ENCODE data around the gene CHAF1A.

Gene CHAF1A

GRCh38 chr19:4406626-4407025 is 4.2 kb downstream of the CHAF1A start:
- no peak for DNase-seq

- DNase-seq = no peak
Observed at GRCh38 chr19:4409123-4409933, 6.9 kb downstream of the CHAF1A start.

GRCh38 chr19:4413588-4413987 is 11.1 kb downstream of the CHAF1A start:
- no peak for DNase-seq

GRCh38 chr19:4414144-4414799 is 11.8 kb downstream of the CHAF1A start:
- DNase-seq = no peak

- DNase-seq = no peak
Observed at GRCh38 chr19:4414800-4415321, 12.4 kb downstream of the CHAF1A start.

- no peak for DNase-seq
Observed at GRCh38 chr19:4415352-4415751, 12.9 kb downstream of the CHAF1A start.

GRCh38 chr19:4416268-4416667 is 13.8 kb downstream of the CHAF1A start:
- no peak for DNase-seq

- no peak for DNase-seq
Observed at GRCh38 chr19:4423416-4424126, 21.1 kb downstream of the CHAF1A start.

- no peak for DNase-seq
Observed at GRCh38 chr19:4425537-4425936, 23.1 kb downstream of the CHAF1A start.

GRCh38 chr19:4428326-4428975 is 26.0 kb downstream of the CHAF1A start:
- no peak for DNase-seq

GRCh38 chr19:4429256-4429655 is 26.8 kb downstream of the CHAF1A start:
- DNase-seq = no peak

GRCh38 chr19:4429771-4430171 is 27.3 kb downstream of the CHAF1A start:
- no peak for DNase-seq

GRCh38 chr19:4430760-4431159 is 28.3 kb downstream of the CHAF1A start:
- no peak for DNase-seq

GRCh38 chr19:4431296-4431695 is 28.9 kb downstream of the CHAF1A start:
- DNase-seq = no peak

- DNase-seq = no peak
Observed at GRCh38 chr19:4431808-4432674, 29.6 kb downstream of the CHAF1A start.

GRCh38 chr19:4432918-4433506 is 30.6 kb downstream of the CHAF1A start:
- DNase-seq = no peak

- no peak for DNase-seq
Observed at GRCh38 chr19:4434391-4434790, 32.0 kb downstream of the CHAF1A start.

- no peak for DNase-seq
Observed at GRCh38 chr19:4436231-4436630, 33.8 kb downstream of the CHAF1A start.

- DNase-seq = no peak
Observed at GRCh38 chr19:4437103-4437502, 34.7 kb downstream of the CHAF1A start.

GRCh38 chr19:4439243-4439642 is 36.8 kb downstream of the CHAF1A start:
- DNase-seq = no peak

- no peak for DNase-seq
Observed at GRCh38 chr19:4441994-4442818, 39.8 kb downstream of the CHAF1A start.

Measured in DMS53 (cell line).